GM20431 (cell line): ENCODE results near the gene THSD7A.
"Not testable (repeated sequence)": the region's sequence is repeated elsewhere in the genome, so short reads cannot be mapped to it uniquely, and the experiment has no call there.

ENCODE experiments used
- in situ Hi-C: fragments of 300-500 bp; cut with MseI, MboI; formaldehyde crosslinking; loops from one replicate; pipeline ENCODE4 v1.15.0; 2020; ENCODE audit warnings: low sequenced_read_pairs; ENCODE audit not compliant: unreplicated experiment

THSD7A gene

DNA sequence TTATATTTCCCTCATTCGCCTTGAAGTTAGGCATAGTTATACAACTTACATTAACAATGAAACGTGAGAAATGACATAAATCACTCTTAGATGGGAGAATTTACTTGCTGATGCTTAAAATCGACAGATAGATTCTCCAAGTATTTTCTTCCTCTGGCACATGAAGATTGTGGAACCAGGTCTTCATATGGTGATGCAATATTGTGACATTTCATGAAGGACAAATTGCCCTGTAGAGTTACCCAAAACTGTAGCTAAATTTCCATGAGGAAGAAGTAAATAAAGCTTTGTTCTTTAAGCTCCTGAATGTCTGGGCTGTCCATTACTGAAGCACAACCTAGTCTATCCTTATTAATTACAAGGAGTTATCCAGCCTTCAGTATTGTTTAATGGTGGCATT lies 353.1 kb downstream of the THSD7A start:
- in situ Hi-C loops = no loop called here

DNA sequence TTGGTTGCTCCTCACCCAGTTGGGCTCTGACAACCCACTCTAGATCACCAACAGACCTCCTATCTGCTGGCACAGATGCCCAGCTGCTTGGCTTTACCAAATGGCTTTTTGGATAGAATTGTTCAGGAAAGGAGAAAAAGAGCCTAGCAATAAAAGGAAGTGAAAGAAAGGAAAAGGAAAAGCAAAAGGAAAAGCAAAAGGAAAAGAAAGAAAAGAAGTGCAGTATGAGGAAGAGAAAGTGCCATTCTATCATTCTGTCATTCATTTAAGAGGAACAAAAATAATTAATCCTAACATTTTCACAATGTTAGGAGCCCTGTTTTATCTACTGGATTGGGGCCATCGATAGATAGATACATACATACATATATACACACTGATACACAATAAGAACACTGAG lies 353.6 kb downstream of the THSD7A start:
- in situ Hi-C loops = no loop called here

DNA sequence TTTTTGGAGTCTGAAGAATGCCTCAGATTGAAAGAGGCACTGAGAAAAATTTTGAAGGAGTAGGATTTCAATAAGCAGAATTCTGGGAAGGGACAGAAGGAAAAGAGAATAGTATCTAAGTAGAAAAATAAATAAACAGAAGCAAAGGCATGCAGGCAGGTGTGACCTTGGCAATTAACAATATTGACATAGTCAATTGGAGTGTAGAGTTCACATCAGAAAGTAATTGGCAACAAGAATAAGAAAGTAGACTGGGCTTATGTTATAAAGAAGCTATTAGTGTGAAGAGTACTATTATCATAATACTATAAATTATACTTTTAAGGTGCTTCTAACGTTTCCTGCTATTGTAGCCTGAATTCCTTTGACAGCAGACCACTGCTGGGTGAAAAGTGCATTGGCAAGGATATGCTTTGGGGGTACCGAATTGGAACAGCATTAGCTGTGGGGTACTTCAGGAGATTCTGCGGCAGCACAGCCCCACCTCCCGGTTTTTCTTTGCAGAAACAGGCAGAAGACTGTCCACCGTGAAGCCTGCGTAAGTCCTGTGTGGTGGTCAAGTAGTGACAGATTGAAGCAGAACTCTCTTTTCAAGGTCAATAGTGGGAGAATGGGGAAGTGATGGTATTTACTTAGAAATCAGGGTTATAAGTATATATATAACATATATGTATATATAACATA lies 357.0 kb downstream of the THSD7A start:
- in situ Hi-C loops = no loop called here

DNA sequence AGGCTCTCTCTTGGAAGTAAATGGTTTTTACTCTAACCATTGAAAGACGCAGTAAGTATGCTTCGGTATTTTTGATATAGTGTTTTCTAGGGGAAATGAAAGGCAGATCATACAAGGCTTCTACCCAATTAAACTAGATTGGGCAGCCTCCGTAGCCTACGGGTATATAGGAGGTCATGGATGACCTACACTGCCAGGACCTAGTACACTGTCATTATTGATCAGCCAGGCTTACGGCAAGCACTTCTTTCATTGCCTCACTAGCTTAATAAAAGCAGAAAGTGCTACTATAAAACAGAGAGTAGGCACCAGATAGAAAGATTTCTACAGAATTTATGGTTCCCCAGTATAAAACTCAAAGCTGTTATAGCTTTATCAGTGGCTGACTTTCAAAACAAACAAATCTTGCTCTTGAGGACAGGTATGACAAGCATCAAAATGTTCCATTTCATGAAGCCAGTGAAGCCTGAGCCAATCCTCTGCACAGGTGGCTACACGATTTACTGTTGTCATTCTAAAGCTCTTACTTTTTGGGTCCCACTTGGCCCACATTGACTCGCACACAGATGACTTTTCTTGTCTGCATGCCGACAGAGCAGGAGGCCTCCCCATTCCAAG lies 358.1 kb downstream of the THSD7A start:
- in situ Hi-C loops = no loop called here

DNA sequence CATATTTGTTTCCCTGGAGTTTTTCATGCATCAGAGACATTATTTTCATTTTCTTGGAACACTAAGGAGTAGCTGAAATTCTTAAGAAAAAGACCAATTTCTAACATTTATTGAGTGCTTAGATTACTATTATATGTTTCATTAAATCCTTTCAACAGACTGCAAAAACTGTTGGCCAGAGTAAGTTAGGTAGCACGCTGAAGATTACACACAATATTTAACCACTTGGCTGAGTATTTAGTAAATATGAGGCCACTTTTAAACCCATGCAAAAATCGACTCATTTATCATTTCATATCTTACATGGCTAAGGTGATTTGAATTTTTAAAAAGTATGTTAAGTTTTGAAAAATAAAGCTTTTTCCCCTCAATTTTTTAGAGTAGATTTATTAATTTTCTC lies 358.8 kb downstream of the THSD7A start:
- in situ Hi-C loops = no loop called here

DNA sequence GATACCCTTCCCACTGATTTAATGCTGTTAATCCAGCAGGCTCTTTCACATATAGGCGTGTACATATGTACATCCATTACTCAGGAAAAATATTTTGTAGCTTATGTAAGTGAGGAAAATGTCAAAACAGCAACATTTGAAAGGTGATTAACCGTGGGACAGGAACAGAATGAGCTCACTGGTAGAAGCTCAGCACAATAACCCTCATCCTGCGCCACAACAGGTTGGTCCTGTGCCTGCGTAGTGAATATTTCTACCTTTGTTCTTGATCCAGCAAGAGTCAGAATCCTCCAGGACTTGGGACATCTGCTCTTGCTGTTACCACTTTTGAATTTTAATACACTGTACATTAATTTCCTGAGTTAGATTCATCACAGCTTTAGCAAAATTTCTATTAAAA lies 359.4 kb downstream of the THSD7A start:
- in situ Hi-C loops = no loop called here

DNA sequence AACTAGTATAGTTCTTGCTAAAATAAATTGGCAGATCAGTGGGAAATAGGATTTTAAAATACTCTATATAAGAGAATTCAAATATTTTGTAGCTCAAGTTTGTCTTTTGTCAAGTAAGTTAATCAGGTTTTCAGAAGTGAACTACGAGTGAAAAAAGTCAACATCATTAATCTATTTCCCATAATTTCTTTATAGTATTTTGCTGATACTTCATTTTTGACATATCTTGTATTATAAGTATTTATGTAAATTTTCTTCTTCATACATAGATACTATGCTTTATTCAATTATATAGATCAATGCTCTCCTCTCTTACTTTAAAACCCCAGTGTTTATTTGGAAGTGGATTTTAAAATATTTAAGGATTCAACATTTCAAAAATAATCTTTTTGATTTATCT lies 360.7 kb downstream of the THSD7A start:
- in situ Hi-C loops = no loop called here

DNA sequence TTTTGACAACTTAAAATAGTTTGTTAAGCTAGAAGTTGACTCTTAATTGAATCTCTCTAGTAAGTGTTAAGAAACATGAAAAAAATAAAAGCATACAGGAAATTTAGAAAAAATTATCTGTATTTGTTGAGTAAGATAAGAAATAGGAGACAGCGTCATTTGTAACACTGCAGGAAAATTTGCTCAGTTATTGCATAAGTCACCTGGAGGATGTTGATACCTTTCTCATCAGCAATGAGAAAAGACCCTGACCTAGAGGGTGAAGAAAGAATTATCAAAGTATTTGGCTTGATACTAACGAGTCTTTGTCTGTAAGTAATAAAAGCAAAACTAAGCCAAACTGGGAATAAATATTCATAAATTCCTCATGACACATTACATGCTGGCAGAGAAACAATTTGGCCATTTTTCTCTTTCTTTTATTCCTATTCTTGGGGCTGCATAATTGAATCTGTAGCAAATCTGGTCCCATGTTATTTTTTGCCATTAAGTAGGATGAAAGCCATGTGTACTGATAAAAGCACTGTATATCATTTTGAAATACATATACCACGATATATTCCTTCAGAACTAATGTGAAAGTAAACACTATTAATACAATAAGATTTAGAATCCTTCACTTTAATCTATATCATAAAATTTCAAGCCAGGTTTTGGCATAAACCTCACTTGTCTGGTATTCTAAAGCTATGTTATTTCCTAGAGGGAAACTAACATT lies 362.8 kb downstream of the THSD7A start:
- in situ Hi-C loops = no loop called here

DNA sequence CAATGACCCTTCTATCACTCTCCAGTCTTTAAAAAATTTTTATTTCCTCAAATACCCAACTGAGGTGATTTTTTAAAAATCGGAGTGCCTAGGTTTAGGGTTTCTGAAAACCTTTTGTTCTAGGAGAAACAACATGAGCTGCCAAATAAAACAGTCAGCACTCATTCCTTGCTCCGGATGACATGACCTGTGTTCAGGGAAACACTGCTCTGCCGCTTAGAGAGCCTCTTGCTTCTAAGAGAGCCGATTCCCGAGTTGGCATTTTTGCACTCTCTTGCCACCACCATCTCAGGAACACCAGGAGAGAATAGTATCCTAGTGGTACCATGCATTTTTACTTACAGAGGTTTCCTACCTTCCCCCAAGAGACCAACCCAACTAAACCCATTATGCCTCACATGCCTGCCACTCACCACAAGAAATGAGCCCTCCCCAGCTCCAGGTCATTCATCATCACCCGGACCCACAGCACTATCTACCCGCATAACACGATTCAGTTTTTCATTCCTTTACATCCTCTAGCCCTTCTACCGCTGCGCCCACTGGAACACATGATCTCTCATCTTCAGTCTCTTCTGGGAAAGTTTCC lies 365.4 kb downstream of the THSD7A start:
- in situ Hi-C loops = no loop called here

DNA sequence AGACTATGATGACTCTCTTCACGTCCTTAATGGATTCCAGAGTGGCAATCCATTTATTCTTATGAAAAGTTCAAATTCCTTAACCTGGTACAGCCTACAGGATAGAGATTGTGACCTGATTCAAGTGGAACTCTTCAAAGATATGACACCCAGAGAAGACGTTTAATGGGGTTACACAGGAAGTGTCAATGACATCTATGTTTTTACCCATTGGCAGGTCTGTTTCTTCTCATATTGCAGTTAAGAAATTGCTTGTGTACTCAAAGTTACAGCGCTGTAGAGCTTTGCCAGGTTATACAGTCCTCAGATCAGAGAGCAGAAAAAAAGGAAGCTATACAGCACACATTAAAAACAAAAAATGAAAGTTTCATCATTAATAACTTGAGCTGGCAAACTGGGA lies 367.4 kb downstream of the THSD7A start:
- in situ Hi-C loops = no loop called here

DNA sequence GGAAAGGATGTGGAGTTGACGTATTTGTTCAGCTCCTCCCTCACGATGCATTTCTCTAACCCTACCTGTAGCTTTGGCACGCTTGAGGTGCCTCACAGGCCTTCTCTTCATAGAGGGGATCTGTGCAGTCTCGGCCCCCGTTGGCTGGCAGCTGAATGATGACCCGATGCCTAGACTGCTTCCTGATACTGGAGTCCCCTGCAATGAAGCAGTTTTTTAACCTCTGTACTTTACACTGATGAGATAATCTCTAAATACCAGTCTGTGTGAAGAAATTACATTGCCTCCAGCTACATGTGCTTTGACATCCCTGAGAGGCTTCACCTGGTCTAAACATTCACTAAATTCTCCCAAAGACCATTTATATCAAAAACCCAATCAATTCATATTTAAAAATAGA lies 370.1 kb downstream of the THSD7A start:
- in situ Hi-C loops = no loop called here

DNA sequence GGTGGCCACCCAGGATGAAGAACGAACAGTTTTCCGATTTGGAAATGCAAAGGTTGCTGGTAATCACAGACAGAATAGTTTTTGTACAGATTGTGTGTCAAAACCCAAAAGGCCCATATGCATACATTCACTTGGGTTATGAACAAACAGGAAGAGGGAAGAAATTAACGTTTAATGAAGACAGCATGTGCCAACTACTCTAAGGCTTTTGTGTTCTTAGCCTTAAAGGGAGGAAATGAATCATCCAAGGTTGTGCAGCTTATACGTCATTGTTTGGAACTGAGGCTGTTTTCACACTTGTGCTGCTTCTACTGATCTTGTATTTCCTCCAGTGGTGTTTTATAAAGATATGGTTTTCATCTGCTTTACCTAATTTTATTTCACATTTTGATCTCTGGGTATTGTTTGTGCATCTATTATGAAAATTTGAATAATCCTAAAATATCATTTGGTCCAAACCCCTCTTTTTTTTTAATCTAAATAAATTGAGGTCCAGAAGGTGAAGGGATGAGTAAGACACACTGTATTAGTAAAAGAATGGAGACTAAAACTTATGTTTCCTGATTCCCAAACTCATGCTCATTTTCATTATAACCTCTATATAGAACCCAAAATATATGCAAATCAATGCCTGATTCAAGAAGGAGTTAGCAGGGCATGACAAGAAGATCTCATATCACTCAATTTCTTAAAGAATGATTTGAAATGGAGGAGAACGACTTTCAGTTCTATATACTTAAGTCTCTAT lies 373.1 kb downstream of the THSD7A start:
- in situ Hi-C loops = no loop called here

DNA sequence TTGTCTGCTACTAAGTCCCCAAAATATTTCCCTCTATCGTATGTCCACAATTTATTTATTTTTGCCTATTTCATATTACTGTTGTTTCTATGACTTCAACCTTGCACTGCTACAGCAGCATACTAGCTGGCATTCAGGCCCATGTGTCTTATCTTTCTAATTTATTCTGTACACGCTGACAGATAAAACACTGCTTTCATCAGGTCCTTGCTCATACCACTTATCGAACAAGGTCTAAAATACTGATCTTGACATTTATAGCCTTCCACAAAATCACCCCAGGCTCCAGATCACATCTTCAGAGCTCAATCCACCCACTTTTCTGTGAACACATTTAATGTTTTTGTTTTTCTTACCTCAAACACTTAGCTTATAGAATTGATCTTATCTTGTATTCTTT lies 374.6 kb downstream of the THSD7A start:
- in situ Hi-C loops = no loop called here

DNA sequence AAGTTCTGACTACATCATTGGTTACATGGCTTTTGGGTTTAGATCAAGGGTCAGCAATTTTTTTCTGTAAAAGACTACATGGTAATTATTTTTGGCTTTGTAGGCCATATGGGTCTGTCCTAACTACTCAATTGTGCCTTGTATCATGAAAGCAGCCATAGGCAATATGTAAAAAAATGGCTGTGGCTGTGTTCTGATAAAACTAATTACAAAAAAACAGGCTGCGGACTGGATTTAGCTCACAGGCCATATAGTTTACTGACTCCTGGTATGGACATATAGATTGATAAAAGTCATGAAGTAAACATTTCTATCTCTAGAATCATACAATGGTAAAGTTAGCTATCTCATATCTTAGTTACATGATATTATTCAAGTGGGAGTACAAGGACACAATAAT lies 375.4 kb downstream of the THSD7A start:
- in situ Hi-C loops = no loop called here

DNA sequence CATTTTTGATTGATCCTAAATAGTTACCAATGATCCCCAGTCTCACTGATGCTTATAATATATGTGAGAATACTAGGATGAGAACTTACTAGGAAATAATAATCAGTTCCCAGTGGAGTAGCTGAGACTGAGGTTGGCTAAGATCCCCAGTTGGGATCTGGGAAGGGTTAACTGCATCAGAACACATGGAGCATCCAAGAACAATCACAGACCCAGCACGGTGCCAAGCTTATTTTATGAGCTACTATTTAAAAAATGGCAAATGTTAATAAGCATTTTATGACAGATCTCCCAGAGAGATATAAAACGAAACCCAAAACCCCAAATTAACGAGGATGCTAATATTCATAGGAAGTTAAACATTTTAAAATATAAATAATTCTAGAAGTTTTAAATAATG lies 379.5 kb downstream of the THSD7A start:
- in situ Hi-C loops = no loop called here

DNA sequence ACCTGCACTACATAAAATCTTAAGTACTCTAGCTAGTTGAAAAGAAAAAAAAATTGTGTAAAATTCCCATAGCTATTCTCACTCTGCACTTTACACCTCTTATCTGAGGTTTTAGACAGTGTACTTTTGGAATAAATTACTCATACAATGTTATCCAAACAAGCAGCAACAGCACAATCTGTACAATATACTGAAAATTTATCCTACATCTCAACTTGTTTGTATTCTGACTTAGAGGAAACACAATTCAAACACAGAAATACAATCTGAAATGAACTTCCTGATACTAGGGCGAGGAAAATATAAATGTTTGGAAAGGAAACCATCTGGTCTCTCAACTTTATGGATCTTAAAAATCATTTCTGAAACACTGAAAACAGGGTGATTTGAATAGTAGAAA lies 381.7 kb downstream of the THSD7A start:
- in situ Hi-C loops = no loop called here

DNA sequence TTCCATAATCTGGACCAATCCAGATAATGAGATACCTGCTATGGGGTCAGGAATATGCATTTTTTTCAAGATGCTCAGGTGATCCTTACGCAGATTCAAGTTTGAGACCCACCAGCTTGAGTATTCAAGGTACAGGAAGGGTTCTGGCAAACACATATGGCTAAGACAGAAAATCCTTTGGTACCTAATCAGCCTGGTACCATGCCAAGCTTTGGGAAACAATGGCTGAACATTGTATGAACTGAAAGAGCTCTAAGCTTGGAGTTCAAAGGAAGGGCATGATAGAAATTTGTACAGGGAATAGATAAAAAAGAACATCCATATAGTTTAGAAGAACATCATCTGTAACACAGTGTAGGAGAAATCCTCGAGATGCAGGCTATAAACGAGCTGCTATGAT lies 382.7 kb downstream of the THSD7A start:
- in situ Hi-C loops = no loop called here

DNA sequence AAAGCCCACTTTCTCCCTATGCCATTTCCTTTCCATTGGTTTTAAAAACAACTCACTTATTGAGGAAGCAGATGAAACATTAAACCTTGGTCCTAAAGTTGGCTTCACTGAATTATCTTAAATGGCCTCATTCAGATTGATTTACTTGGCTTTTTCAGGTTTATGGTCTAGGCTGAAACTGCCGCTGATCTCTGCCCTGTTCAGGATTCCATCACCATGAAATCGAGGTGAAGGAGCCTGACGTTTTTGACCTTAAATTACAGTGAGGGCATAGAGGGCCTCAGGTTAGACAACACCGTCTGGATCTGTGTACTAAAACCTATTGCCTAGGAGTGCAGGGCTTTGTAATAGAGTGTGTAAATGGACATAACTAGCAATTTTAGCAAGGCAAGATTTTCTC lies 383.7 kb downstream of the THSD7A start:
- in situ Hi-C loops = no loop called here

DNA sequence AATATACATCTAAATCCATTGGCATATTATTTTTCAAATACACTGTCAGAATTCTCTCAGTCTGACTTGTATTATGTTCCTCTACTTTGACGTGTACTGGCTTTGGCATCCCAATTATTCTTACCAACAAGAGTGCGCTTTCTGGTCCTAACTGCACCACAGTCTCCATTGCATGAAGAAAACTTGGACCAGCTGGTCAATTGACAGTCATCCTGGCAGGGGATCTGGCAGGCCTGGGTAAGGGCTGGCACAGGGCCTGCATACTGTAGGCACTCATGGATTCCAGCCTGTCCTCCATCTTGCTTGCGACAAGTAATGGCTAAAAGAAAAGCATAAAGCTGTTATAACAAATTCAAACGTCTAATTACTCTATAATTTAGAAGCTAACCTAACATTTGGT lies 384.9 kb downstream of the THSD7A start:
- in situ Hi-C loops = no loop called here

DNA sequence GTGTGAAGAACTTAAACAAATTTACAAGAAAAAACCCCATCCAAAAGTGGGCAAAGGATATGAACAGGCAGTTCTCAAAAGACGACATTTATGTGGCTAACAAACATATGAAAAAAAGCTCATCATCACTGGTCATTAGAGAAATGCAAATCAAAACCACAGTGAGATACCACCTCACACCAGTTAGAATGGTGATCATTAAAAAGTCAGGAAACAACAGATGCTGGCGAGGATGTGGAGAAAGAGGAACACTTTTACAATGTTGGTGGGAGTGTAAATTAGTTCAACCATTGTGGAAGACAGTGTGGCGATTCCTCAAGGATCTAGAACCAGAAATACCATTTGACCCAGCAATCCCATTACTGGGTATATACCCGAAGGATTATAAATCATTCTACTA lies 388.1 kb downstream of the THSD7A start:
- in situ Hi-C loops = not testable (repeated sequence)

DNA sequence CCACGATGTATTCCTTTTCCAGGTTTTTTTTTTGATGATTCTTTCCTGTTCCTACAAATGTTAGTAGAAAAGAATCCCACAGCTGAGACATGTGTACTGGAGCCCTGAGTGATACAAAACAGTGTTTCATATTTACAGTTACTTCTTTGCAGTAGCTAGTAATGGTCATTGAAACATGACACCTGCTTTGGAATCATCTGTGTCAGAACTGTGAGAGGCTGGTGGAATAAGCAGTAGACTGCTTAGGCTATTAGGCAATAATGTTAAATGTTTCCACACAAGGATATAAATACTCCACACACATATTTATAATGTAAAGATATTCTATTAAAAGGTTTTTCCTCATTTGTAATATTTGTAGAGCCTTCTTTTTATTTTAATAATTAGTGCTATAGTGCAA lies 394.0 kb downstream of the THSD7A start:
- in situ Hi-C loops = no loop called here
